HCT116 (cell line): ENCODE measurements around the gene TRAF3.

Experiments used
- CTCF ChIP-seq, 3 experiments: fragments of 200-600 bp in 1 of 3; sonication (generic) in 1 of 3; IDR thresholded peaks in 2 of 3; conservative IDR thresholded peaks in 1 of 3; 2 replicates each; pipeline ENCODE4 v1.5.1; 2012 to 2017; ENCODE audit warnings: low read depth in 2 of 3, low read length in 2 of 3, antibody characterized with exemption in 1 of 3, borderline replicate concordance in 1 of 3, control low read depth in 1 of 3, mild to moderate bottlenecking in 1 of 3, mixed read lengths in 1 of 3, mixed run types in 1 of 3, moderate library complexity in 1 of 3; ENCODE audit not compliant: insufficient read depth in 1 of 3
- ELF1 ChIP-seq: IDR thresholded peaks from 2 replicates; pipeline ENCODE4 v1.6.1; 2012; ENCODE audit warnings: low read depth, borderline replicate concordance
- EZH2 ChIP-seq: fragments of 200-600 bp; sonication (generic); IDR thresholded peaks from 2 replicates; pipeline ENCODE4 v1.6.1; 2017; ENCODE audit warnings: antibody characterized with exemption, mixed run types
- EZH2phosphoT487 ChIP-seq: fragments of 200-600 bp; IDR thresholded peaks from 2 replicates; pipeline ENCODE4 v1.6.1; 2018; ENCODE audit warnings: antibody characterized with exemption, borderline replicate concordance
- POLR2A ChIP-seq: IDR thresholded peaks from 2 replicates; pipeline ENCODE4 v1.7.0; 2011; ENCODE audit warnings: borderline replicate concordance; ENCODE audit not compliant: insufficient read depth, insufficient read length; ENCODE audit errors: extremely low read depth
- POLR2AphosphoS5 ChIP-seq: IDR thresholded peaks from 2 replicates; pipeline ENCODE4 v1.6.1; 2011; ENCODE audit warnings: mild to moderate bottlenecking, low read depth, low read length, moderate library complexity
- SIN3A ChIP-seq: IDR thresholded peaks from 2 replicates; pipeline ENCODE4 v1.6.1; 2012; ENCODE audit warnings: low read depth
- YY1 ChIP-seq: IDR thresholded peaks from 2 replicates; pipeline ENCODE4 v1.6.1; 2011; ENCODE audit warnings: low read length, low read depth, moderate library complexity, mild to moderate bottlenecking; ENCODE audit not compliant: insufficient replicate concordance; ENCODE audit errors: extremely low read depth
- ZBTB33 ChIP-seq: IDR thresholded peaks from 2 replicates; pipeline ENCODE4 v1.6.1; 2011; ENCODE audit warnings: mild to moderate bottlenecking, low read length, moderate library complexity; ENCODE audit not compliant: insufficient replicate concordance; ENCODE audit errors: extremely low read depth

GRCh38 chr14:102795060-102795925, 18.0 kb downstream of the TRAF3 start:
- peak in 2 of 3 experiments; percentile 8 to 27; a peak in 1 of 6 replicates for TF ChIP-seq CTCF (IDR thresholded peaks at IDR 0.05 in 2 of 3, conservative IDR thresholded peaks at IDR 0.05 in 1 of 3; ENCODE audit: borderline replicate concordance in 1 of 3, insufficient read depth in 1 of 3, low read depth in 2 of 3, low read length in 2 of 3)
- TF ChIP-seq EZH2: no peak
- TF ChIP-seq EZH2phosphoT487: no peak
- no peak for TF ChIP-seq ELF1
- TF ChIP-seq POLR2A: no peak
- no peak for TF ChIP-seq ZBTB33
- no peak for TF ChIP-seq SIN3A
- TF ChIP-seq YY1: no peak
- TF ChIP-seq POLR2AphosphoS5: no peak
